Activated T-helper 9 cell treated with anti-CD3 and anti-CD28 coated beads, Interleukin-2, amount 50 U/mL, for 16 hours (primary cell): Measurements from ENCODE around the gene LIPG.
"Not testable (repeated sequence)": the region's sequence is repeated elsewhere in the genome, so short reads cannot be mapped to it uniquely, and the experiment has no call there.

Source experiments
- DNase-seq: peaks from one replicate; pipeline ENCODE4 v3.0.0-alpha.2; 2020; ENCODE audit warnings: low read depth

The LIPG gene

DNA sequence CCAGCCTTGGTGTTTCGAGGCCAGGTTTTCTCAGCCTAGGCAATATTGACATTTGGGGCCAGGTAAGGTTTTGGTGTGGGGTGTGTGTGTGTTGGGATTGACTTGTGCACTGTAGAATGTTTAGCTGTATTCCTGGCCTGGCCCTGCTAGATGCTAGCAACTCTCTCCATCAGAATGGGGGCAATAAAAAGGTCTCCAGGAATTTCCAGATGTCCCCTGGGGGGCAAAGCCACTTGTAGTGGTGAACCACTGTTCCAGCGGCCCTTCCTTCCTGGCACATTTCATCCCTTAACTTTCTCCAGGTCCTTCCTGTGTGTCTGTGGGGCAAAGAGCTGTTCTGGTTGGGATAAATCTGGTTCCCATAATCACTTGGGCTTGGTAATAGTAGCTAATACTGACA, 12.0 kb downstream of the LIPG start:
- no peak for DNase-seq

DNA sequence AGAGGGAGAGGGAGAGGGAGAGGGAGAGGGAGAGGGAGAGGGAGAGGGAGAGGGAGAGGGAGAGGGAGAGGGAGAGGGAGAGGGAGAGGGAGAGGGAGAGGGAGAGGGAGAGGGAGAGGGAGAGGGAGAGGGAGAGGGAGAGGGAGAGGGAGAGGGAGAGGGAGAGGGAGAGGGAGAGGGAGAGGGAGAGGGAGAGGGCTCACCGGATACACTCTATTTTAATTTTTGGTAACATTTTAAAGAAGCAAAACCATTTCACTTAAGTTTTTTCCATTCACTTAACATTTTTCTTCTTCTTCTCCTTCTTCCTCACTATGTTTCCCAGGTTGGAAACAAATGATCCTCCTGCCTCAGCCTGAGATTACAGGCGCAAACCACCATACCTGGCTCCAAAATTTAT, 17.2 kb downstream of the LIPG start:
- not testable (repeated sequence) for DNase-seq

- DNase-seq, result not testable (repeated sequence)
Measured at GRCh38 chr18:49579583-49579982, 17.7 kb downstream of the LIPG start.

DNA sequence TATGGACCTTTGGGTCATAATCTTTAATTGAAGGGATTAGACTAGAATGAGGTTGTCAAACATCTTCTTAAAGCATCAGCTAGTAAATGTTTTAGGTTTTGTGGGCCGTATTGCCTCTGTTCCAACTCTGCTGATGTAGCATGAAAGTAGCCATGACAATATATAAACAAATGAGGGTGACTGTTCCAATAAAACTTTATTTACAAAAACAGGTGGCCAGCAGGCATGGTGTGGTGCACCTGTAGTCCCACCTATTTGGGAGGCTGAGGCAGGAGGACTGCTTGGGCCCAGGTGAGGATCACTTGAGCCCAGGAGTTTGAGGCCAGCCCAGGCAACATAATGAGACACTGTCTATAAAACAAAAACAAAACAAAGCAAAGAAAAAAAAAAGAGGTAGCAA, 18.4 kb downstream of the LIPG start:
- no peak for DNase-seq

DNA sequence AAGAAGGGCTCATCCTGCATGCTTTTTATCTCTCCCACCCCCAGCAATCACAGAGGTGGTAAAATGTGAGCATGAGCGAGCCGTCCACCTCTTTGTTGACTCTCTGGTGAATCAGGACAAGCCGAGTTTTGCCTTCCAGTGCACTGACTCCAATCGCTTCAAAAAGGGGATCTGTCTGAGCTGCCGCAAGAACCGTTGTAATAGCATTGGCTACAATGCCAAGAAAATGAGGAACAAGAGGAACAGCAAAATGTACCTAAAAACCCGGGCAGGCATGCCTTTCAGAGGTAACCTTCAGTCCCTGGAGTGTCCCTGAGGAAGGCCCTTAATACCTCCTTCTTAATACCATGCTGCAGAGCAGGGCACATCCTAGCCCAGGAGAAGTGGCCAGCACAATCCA, 19.5 kb downstream of the LIPG start:
- no peak for DNase-seq

DNA sequence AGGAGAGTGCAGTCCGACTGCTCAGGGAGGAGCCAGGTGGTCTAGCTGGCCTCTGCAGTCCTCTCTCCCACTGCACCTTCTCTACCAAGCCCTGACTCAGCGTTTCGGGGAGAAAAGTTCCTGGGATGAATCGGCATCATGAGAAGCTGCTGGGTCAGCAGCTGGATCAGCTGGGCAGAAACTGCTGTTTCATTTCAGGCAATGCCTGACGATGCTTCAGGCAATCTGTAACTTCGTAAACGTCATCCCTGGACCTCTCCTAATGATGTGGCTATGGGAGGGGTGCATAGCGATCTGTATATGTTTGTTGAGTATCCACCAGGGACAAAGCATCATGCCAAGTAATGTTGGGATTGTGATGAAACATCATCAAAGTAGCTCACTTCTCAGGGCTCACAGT, 20.7 kb downstream of the LIPG start:
- no peak for DNase-seq

DNA sequence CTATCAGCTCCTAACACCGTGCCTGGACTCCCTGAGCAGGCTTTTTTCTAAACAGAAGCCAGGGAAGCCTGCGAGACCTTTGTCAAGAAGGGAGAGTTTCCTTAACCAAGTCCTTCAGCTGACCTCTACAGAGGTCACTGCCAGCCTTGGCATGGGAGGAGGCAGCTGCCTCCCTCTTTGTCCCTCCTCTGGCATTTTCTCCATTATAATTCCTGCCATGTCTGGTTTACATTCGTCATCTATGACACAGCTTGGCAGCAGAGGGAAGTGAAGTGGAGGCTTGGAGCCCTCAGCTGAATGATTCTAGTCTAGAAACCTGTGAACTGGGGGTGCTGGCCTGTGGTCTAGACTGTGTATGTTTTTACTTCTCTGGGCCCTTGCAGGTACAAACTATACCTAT, 22.5 kb downstream of the LIPG start:
- no peak for DNase-seq

- DNase-seq, result not testable (repeated sequence)
Measured at GRCh38 chr18:49584951-49585350, 23.1 kb downstream of the LIPG start.

- no peak for DNase-seq
Measured at GRCh38 chr18:49585781-49586663, 24.2 kb downstream of the LIPG start.

DNA sequence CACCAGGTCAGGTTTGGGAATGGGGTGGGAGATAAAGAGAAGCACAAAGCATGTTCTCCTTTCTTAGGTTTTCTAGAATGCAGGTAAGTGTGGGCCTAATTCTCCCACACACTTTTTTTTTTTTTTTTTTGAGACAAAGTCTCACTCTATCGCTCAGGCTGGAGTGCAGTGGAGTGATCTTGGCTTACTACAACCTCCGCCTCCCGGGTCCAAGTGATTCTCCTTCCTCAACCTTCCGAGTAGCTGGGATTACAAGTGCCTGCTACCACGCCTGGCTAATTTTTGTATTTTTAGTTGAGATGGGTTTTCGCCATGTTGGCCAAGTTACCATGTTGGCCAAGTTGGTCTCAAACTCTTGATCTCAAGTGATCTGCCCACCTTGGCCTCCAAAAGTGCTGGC, 26.3 kb downstream of the LIPG start:
- no peak for DNase-seq

- no peak for DNase-seq
Measured at GRCh38 chr18:49588971-49589370, 27.1 kb downstream of the LIPG start.

GRCh38 chr18:49590608-49591007, 28.8 kb downstream of the LIPG start:
- no peak for DNase-seq

- no peak for DNase-seq
Measured at GRCh38 chr18:49591271-49591670, 29.4 kb downstream of the LIPG start.

- no peak for DNase-seq
Measured at GRCh38 chr18:49591775-49592174, 29.9 kb downstream of the LIPG start.

- DNase-seq, result no peak
Measured at GRCh38 chr18:49596687-49597086, 34.8 kb downstream of the LIPG start.

DNA sequence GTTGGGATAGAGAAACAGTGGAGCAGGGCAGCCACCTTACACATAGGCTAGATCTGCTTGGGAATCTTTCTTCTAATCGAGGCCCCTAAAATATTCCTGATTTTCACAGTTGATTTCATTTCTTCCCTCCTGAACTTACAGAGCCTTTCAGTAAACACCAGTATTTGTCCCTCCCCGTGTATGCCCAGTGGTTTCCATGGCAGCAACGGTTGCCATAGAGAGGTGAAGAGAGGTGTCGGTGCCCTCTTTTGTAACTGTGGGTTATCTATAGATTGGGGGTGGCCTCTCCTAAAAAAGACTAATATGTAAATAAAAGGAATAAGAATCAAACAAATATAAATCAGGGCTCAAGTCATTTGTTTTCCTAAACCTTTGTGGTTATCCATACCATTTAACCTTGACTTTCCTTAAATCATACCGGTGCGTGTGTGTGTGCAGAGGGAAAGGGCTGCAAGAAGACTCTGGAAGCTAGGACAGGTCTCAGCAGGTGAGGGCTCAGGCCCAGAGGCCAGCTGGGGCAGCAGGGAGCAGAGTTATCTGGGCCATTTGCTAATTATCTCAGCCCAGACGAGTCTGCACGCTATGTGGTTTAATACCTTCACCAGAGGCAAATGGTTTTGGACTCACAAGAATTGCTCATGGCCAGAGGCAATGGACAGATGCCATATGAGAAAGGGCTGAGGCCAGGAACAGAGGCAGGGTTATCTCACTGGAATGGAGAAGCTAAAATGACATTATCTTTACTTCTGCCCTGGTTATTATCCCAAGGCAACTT, 35.5 kb downstream of the LIPG start:
- DNase-seq, result no peak

DNA sequence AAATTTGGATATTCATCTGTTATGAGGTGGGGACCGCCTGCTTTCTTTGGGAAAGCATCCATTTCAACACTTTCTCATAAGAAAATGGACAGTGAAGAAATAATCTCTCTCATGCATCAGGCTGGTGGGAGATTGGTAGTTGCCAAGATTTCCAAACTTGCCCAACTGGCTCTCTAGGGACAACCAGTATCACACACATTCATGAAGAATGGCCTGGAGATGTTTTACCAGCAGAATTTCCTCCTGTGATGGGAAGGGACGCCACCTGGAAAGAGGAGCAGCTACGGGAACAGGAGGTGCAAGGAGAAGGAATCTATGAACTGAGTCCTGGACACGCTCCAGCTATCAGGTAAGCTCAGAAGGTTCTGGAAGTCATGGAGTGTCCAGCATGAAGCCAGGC, 39.4 kb downstream of the LIPG start:
- no peak for DNase-seq

DNA sequence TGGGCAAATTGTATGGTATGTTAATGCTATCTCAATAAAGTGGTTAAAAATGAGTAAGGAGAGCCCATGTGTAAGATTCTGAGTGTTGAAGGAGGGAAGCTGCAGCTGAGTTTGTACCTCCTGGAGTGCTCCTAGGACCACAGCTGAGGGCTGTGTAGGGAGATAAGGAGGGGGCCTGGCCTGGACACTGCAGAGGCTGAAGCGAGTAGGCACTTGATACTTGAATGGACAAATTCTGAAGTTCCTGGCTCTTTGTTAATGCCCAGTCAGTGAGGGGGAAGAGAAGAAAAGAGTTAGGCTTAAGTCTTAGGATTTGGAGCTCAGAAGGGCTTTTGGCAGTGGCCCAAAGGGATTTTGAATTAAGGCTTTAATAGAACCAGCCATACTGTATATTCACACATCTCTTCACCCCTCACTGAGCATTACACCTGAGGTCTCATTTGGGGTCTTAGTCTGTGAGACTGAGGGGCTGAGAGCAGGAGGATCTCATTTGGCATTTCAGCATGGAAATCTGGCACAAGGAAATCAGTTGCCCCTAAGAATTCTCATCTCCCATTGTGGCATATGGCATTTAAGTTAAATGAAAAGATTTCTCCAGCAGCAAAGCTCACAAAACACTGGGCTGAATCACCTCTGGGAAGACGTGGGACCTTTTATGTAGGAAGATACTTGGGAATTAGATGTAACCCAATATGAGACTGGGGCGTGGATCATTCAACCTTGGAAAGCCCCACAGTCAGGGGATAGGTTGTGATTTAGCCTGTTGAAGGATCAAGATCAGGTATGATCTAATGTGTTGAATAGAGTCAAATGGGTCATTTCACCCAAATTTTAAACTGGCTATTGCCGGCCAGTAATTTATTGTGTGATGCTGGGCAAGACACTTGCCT, 46.8 kb downstream of the LIPG start:
- DNase-seq, result no peak

DNA sequence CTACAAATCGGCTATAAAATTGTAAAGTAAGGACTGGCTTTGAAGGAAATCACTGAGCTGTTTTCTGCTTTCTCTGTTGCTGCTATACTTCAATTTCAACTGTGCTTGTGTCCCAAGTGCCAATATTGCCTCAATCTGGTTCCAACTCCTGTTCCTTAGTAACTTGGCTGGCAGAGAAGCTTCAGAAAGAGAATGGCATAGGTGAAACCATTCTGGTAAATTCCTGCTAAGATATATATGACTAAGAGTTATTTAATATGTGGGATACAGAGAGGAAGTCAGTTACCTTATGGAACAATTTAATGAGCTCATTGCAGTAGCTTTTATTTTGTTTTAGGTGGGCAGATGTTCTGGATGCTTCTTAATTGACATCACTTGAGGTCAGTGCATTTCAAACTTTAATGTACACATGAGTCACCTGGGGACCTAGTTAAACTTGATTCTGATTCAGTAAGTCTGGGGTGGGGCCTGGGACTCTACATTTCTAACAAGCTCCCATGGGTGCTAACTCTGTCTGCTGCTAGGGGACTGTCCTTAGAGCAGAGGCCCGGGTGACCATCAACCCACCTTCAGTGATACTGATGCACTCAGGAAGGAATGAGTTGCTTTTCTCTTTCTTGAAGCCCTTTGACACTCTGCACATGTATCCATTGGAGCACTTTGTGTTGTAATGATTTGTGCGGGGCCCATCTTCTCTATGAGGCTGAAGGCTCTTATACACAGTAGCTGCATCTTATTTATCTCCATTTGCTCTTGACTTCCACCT, 47.6 kb downstream of the LIPG start:
- DNase-seq, result no peak

- no peak for DNase-seq
Measured at GRCh38 chr18:49610022-49610445, 48.2 kb downstream of the LIPG start.

GRCh38 chr18:49611316-49611715, 49.5 kb downstream of the LIPG start:
- no peak for DNase-seq
